ENCODE measurements around the gene PLPPR2. TPM values are rescaled to one million over a fixed set of nuclear protein-coding genes. Genes with fewer than 3 reads are reported as not detected.
A peak's percentile ranks its signal among the peaks of the same experiment; 100 is the strongest.
"Not testable (repeated sequence)": the region's sequence is repeated elsewhere in the genome, so short reads cannot be mapped to it uniquely, and the experiment has no call there.

Gene PLPPR2
- total and polyA plus RNA-seq, 5 donors: 19.7 to 32.1 (median 25.1) TPM

DNA sequence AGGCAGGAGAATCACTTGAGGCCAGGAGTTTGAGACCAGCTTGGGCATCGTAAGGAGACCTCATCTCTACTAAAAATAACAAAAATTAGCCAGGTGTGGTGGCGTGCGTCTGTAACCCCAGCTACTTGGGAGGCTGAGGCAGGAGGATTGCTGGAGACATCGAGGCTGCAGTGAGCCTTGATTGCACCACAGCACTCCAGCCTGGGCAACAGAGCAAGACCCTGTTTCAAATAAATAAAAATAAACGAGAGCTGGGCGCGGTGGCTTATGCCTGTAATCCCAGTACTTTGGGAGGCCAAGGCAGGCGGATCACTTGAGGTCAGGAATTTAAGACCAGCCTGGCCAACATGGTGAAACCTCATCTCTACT lies 15.1 kb upstream of the PLPPR2 start:
- H3K9me3 ChIP-seq (ENCODE audit: control insufficient read depth, low read length); H3K27ac ChIP-seq (ENCODE audit: low read length); H3K27me3 ChIP-seq (ENCODE audit: control insufficient read depth, insufficient read depth); DNase-seq; H3K4me1 ChIP-seq (ENCODE audit: control insufficient read depth, insufficient read depth, low read length); H3K4me3 ChIP-seq (ENCODE audit: low read length); intact Hi-C loops (cut with DNase I); ATAC-seq: not testable (repeated sequence)
- 85% methylated on average over 8 of the region's 8 CpGs for WGBS

DNA sequence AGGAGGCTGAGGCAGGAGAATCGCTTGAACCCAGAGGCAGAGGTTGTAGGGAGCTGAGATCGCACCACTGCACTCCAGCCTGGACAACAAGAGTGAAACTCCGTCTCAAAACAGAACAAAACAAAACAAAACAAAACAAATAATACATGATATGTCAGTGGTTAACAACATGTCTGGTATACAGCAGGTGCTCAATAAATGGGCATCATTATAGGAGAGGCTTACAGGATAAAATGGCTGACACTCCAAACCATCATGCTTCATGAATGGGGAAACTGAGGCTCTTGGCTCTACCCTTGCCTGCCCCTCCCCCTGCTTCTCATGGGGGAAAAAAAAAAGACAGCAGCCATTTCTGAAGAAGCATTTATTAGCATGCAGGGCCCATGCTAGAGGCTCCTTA lies 12.8 kb upstream of the PLPPR2 start:
- Histone ChIP-seq H3K27ac (ENCODE audit: low read length) (no peak overlapping the region), H3K4me1 (ENCODE audit: control insufficient read depth, insufficient read depth, low read length) (peaks cover 11% of the 10 kb centered on the region), H3K9me3 (ENCODE audit: control insufficient read depth, low read length) (no peaks in the 10 kb centered on the region), H3K4me3 (ENCODE audit: low read length) (no peak overlapping the region), H3K27me3 (ENCODE audit: control insufficient read depth, insufficient read depth) (no peaks in the 10 kb centered on the region)
- 92% methylated on average over 3 of the region's 3 CpGs for WGBS
- ATAC-seq (no peak), DNase-seq (no peak)
- intact Hi-C loops (cut with DNase I): no loop called here

DNA sequence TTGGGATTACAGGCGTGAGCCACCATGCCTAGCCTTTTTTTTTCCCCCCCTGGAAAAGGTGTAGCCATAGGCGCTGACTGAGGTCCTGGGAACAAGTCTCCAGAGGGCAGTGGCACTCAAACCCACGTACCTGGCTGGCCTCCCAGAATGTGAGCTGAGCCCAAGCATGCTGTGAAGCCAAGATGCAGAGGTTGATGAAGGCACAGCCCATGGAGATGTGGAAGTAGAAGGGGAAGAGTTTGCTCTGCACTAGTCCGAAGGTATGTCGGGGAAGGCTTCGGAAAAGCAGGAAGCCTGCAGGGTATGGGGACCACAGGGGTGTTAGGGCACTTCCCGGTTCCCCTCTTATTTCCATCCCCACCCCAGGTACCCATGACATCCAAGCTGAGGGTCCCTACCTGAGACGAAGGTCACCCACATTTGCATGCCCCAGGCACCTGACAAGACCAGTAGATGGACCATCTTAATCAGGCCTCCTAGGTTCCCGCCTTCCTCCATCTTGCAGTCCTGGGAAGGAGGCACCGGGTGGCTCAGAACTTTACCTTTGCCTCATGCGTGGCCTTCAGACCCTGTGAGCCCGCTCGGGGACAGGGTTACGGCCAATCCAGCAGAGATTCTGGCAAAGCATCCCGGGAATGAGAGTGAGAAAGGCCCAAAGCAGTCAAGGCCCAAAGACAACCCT lies 10.0 kb upstream of the PLPPR2 start:
- no peak for DNase-seq
- intact Hi-C loops (cut with DNase I): no loop called here
- Histone ChIP-seq H3K4me1 (ENCODE audit: control insufficient read depth, insufficient read depth, low read length) (peaks cover 7% of the 10 kb centered on the region), H3K27me3 (ENCODE audit: control insufficient read depth, insufficient read depth) (no peaks in the 10 kb centered on the region), H3K9me3 (ENCODE audit: control insufficient read depth, low read length) (no peaks in the 10 kb centered on the region), H3K27ac (ENCODE audit: low read length) (peak overlapping the region; percentile 33), H3K4me3 (ENCODE audit: low read length) (peak overlapping the region; percentile 68)
- ATAC-seq: peak in 1 of 2 donors; percentile 1
- 50% methylated on average over 15 of the region's 15 CpGs for whole genome bisulfite sequencing

DNA sequence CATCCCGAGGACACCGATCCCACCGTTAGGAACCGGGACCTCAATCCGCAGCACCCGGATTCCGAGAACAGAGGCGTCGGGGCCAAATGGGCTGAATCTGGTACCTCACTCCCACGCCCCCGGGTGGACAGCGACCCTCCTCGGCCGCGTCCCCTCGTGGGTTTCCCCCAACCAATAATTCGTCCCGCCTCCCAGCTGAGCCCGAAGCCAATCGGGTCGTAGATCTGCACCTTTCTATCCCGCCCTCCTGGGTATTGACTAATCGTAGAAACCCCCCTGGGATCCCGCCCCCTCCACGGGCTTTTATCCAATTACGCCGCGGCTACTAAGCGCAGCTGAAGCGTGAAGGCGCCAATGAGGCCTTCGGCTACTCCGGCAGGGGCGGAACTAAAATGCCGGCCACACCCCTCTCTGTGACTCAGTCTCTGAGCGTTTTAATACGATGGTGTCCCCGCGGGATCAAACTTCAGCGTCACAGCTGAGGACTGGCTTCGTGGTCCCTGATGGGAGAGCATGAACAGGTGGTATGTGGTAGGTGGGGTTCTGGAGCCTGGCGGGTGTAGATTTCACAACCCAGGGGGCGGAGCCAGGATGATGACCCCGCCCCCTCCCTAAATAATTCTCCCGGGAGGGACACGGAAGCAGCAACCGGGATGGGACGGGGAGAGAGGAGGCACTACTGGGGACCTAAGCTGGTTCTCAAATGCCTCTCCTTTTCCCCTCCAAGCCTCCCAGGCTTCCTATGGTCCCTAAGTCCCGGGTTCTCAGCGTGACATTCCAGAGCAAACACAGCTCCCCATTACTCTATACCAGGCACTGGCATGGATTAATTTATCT lies 8.9 kb upstream of the PLPPR2 start, which contains the start of the genes CCDC159 and TMEM205:
Gene CCDC159, plus strand, starts transcription at position 416 of the 837 bp plus-strand sequence. Its CDS starts 88 bp downstream, at position 504.
Gene TMEM205, minus strand, starts transcription at position 165 of the 837 bp plus-strand sequence. CDS start 649 bp downstream, outside the sequence.
- Histone ChIP-seq H3K9me3 (ENCODE audit: control insufficient read depth, low read length) (no peaks in the 10 kb centered on the region), H3K27ac (ENCODE audit: low read length) (peak within 1 kb of the TSS; percentile 87), H3K4me3 (ENCODE audit: low read length) (peak within 1 kb of the TSS; percentile 68), H3K4me1 (ENCODE audit: control insufficient read depth, insufficient read depth, low read length) (peaks cover 7% of the 10 kb centered on the region), H3K27me3 (ENCODE audit: control insufficient read depth, insufficient read depth) (no peaks in the 10 kb centered on the region)
- under 1% methylated on average over 50 of the region's 50 CpGs for WGBS
- intact Hi-C loops (cut with DNase I): no loop called here
- DNase-seq: peak; percentile 99
- ATAC-seq: peak; percentile 95

DNA sequence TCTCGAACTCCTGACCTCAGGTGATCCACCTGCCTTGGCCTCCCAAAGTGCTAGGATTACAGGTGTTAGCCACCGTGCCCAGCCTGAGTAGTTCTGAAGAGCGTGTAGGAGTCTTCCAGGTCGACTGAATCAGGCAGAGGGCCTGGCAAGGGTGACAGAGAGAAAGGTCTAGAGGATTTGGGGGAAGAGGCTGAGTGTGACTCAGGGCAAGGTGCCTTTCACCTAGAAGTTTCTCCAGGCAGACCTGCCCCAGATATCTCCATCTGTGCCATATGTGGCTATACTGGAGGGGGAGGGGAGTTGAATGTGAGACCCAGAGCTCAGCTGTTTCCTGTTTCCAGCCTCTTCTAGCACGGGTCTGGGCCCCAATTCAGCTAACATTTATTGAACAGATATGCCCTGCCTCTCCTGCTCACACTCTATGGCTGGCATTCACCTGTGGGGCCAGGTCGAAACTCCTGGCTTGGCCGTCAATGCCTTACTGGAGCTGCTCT lies 7.6 kb upstream of the PLPPR2 start:
- no peak overlapping the region for H3K4me3 ChIP-seq (ENCODE audit: low read length)
- no peaks in the 10 kb centered on the region for H3K9me3 ChIP-seq (ENCODE audit: control insufficient read depth, low read length)
- DNase-seq (no peak), ATAC-seq (no peak)
- WGBS: 79% methylated on average over 7 of the region's 7 CpGs
- no peak overlapping the region for H3K27ac ChIP-seq (ENCODE audit: low read length)
- H3K4me1 ChIP-seq (ENCODE audit: control insufficient read depth, insufficient read depth, low read length): peaks cover 7% of the 10 kb centered on the region
- H3K27me3 ChIP-seq (ENCODE audit: control insufficient read depth, insufficient read depth): no peaks in the 10 kb centered on the region
- intact Hi-C loops (cut with DNase I): no loop called here

DNA sequence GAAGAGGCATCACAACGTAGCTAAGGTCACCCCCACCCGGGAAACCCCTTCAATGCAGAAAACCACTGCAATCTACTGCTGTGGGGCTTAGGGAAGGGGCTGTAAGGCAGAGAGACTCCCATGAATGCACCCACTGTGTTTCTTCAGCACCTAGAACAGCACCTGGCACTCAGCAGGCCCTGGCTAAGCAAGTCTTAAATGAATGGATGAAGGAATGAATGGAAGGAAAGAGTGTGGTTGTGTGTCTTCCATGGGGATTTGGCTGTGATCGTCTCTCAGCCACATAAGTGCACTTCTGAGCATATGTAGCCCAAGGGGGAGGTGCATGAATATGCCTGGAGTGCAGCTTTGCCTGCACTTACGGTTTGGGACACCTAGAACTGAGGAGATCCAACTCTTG lies 6.1 kb upstream of the PLPPR2 start:
- no peak for DNase-seq
- no peak overlapping the region for H3K4me3 ChIP-seq (ENCODE audit: low read length)
- peaks cover 7% of the 10 kb centered on the region for H3K4me1 ChIP-seq (ENCODE audit: control insufficient read depth, insufficient read depth, low read length)
- no peaks in the 10 kb centered on the region for H3K27me3 ChIP-seq (ENCODE audit: control insufficient read depth, insufficient read depth)
- H3K9me3 ChIP-seq (ENCODE audit: control insufficient read depth, low read length): no peaks in the 10 kb centered on the region
- intact Hi-C loops (cut with DNase I): no loop called here
- ATAC-seq: no peak
- 94% methylated on average over 4 of the region's 4 CpGs for WGBS
- no peak overlapping the region for H3K27ac ChIP-seq (ENCODE audit: low read length)

DNA sequence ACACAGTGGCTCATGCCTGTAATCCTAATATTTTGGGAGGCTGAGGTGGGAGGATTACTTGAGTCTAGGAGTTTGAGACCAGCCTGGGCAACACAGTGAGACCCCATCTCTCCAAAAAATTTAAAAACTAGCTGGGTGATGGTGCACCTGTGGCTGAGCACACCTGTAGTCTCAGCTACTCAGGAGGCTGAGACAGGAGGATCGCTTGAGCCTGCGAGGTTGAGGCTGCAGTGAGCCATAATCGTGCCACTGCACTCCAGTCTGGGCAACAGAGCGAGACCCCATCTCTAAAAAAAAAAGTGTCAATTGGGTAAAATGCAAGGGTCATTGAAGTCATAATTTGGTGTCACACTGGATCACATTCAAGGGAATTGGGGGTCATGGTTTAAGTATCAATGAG lies 1.1 kb upstream of the PLPPR2 start:
- DNase-seq; H3K27ac ChIP-seq (ENCODE audit: low read length); H3K4me1 ChIP-seq (ENCODE audit: control insufficient read depth, insufficient read depth, low read length); H3K9me3 ChIP-seq (ENCODE audit: control insufficient read depth, low read length); H3K27me3 ChIP-seq (ENCODE audit: control insufficient read depth, insufficient read depth); H3K4me3 ChIP-seq (ENCODE audit: low read length); intact Hi-C loops (cut with DNase I); ATAC-seq: not testable (repeated sequence)
- 97% methylated on average over 4 of the region's 4 CpGs for WGBS

DNA sequence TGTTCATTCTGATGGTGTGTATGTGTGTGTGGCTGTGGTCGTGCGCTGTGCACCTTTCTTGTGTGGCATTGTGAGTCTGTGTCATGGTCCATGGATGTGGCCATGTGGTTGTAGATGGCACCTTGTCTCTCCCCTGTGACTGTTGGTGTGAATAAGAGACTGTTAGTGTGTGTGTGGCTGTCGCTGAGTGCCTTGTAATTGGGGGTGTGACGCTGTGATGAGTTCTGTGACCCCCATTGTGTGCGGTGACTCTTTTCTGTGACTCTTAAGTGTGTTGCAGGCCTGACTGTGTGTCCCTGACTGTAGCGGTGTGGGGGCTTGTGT lies 804 bp downstream of the PLPPR2 start:
- H3K27me3 ChIP-seq (ENCODE audit: control insufficient read depth, insufficient read depth): no peaks in the 10 kb centered on the region
- H3K27ac ChIP-seq (ENCODE audit: low read length): no peak overlapping the region
- intact Hi-C loops (cut with DNase I): no loop called here
- DNase-seq (no peak), ATAC-seq (no peak)
- 81% methylated on average over 6 of the region's 6 CpGs for WGBS
- H3K4me1 ChIP-seq (ENCODE audit: control insufficient read depth, insufficient read depth, low read length): peaks cover 10% of the 10 kb centered on the region
- peak overlapping the region; percentile 83 for H3K4me3 ChIP-seq (ENCODE audit: low read length)
- H3K9me3 ChIP-seq (ENCODE audit: control insufficient read depth, low read length): no peaks in the 10 kb centered on the region

DNA sequence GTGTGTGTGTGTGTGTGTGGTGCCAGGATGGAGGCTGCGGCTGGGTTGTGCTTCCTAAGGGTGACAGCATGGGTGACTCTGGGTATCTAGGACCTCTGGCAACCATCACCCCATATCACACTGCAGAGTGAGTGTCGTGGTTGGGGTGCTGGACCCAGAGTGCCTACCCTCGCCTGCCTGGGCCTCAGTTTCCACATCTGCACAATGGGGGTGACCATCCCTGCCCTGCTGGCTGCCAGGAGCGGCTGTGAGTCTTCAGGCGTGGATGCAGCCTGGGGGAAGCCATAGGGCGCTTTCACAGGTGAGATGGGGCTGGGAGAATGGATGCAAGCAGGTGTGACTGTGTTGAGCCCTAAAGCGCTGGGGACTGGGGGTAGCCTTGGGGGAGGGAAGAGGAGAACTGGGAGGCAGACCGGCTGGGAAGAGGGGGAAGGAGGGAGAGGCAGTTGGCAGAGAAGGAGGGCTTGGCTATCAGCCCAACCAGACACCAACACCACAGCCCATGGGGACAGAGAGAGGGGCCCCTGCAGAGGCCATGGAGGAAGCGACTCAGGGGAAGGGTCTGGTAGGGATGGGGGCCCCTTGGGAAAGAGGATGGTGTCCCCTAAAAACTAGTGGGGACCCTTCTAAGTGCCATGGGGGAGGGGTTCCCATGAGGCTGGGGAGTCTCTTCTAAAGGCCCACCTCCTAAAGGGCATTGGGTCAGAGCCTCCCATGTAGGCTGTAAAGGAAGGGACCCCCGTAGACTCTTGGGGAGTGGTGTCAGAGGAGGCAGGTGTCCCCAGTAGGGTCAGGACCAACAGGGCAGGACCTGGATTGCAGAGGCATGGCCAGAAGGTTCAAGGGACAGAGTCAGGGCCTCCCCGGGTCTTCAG lies 1.7 kb downstream of the PLPPR2 start:
- Histone ChIP-seq H3K27me3 (ENCODE audit: control insufficient read depth, insufficient read depth) (no peaks in the 10 kb centered on the region), H3K9me3 (ENCODE audit: control insufficient read depth, low read length) (no peaks in the 10 kb centered on the region), H3K27ac (ENCODE audit: low read length) (no peak overlapping the region), H3K4me3 (ENCODE audit: low read length) (no peak overlapping the region), H3K4me1 (ENCODE audit: control insufficient read depth, insufficient read depth, low read length) (peaks cover 10% of the 10 kb centered on the region)
- WGBS: 80% methylated on average over 11 of the region's 11 CpGs
- intact Hi-C loops (cut with DNase I): no loop called here
- no peak for ATAC-seq
- peak in 1 of 3 donors; percentile 58 for DNase-seq

DNA sequence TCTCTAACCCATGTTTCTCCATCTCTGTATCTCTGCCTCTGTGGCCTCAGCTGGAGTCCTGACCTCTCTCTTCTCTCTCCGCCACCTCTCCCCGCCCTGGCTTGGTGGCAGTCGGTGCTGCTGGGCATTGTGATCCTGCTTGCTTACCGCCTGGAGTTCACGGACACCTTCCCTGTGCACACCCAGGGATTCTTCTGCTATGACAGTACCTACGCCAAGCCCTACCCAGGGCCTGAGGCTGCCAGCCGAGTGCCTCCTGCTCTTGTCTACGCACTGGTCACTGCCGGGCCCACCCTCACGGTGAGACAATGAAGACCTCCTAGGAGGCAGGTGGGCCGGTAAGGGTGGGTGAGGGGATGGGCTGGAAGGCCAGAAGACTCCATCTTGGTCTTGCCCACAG lies 4.2 kb downstream of the PLPPR2 start:
- Histone ChIP-seq H3K4me1 (ENCODE audit: control insufficient read depth, insufficient read depth, low read length) (peaks cover 10% of the 10 kb centered on the region), H3K27me3 (ENCODE audit: control insufficient read depth, insufficient read depth) (no peaks in the 10 kb centered on the region), H3K9me3 (ENCODE audit: control insufficient read depth, low read length) (no peaks in the 10 kb centered on the region), H3K4me3 (ENCODE audit: low read length) (no peak overlapping the region), H3K27ac (ENCODE audit: low read length) (no peak overlapping the region)
- WGBS: 89% methylated on average over 11 of the region's 11 CpGs
- peak in 1 of 3 donors; percentile 47 for DNase-seq
- intact Hi-C loops (cut with DNase I): no loop called here
- no peak for ATAC-seq

All from right cardiac atrium (tissue), 5 donors.